GM23338 (cell line): ENCODE measurements around the gene CNGB1. TPM values are rescaled to one million over a fixed set of nuclear protein-coding genes. Genes with fewer than 3 reads are reported as not detected.
A peak's percentile ranks its signal among the peaks of the same experiment; 100 is the strongest.

Experiments used
- ATAC-seq: fragments of 200-7000 bp; cut with Tn5 transposase; 3 replicates; pipeline ENCODE4 v1.9.1; 2020
- DNase-seq: peaks from one replicate; pipeline ENCODE4 v3.0.0-alpha.2; 2015; ENCODE audit warnings: low spot score
- H2AFZ ChIP-seq: fragments of 200-600 bp; sonication (generic); 2 replicates; pipeline ENCODE4 v1.8.0; 2016; ENCODE audit warnings: antibody characterized with exemption, mild to moderate bottlenecking, moderate library complexity
- H3F3A ChIP-seq: fragments of 200-600 bp; sonication (generic); replicated peaks from 2 replicates; pipeline ENCODE4 v1.8.0; 2017; ENCODE audit warnings: antibody characterized with exemption, mixed run types, low read depth
- H3K27ac ChIP-seq: fragments of 200-600 bp; sonication (generic); 2 replicates; pipeline ENCODE4 v1.6.1; 2016; ENCODE audit warnings: low read depth
- H3K27me3 ChIP-seq: fragments of 200-600 bp; sonication (generic); 2 replicates; pipeline ENCODE4 v1.8.0; 2016; ENCODE audit warnings: mild to moderate bottlenecking, mixed run types, moderate library complexity; ENCODE audit not compliant: insufficient read depth
- H3K36me3 ChIP-seq: fragments of 200-600 bp; sonication (generic); 2 replicates; pipeline ENCODE4 v1.8.0; 2016; ENCODE audit warnings: mild to moderate bottlenecking; ENCODE audit not compliant: insufficient read depth
- H3K4me1 ChIP-seq: fragments of 200-600 bp; sonication (generic); 2 replicates; pipeline ENCODE4 v1.8.0; 2016; ENCODE audit warnings: mild to moderate bottlenecking, moderate library complexity; ENCODE audit not compliant: insufficient read depth
- H3K4me2 ChIP-seq: fragments of 200-600 bp; sonication (generic); 2 replicates; pipeline ENCODE4 v1.7.1; 2017; ENCODE audit warnings: mixed run types
- H3K4me3 ChIP-seq: fragments of 200-600 bp; sonication (generic); 2 replicates; pipeline ENCODE4 v1.6.1; 2016; ENCODE audit warnings: mixed run types
- H3K79me2 ChIP-seq: fragments of 200-600 bp; sonication (generic); replicated peaks from 2 replicates; pipeline ENCODE4 v1.8.0; 2017; ENCODE audit warnings: mild to moderate bottlenecking; ENCODE audit not compliant: insufficient read depth
- H3K9me2 ChIP-seq: fragments of 200-600 bp; sonication (generic); 2 replicates; pipeline ENCODE4 v1.8.0; 2017; ENCODE audit not compliant: insufficient read depth
- H4K20me1 ChIP-seq: fragments of 200-600 bp; sonication (generic); replicated peaks from 2 replicates; pipeline ENCODE4 v1.8.0; 2017; ENCODE audit warnings: mild to moderate bottlenecking; ENCODE audit not compliant: insufficient read depth
- H3K27ac Mint-ChIP-seq: 2 replicates; pipeline ENCODE4 v1.8.0; 2020; ENCODE audit warnings: inconsistent platforms, mild to moderate bottlenecking, moderate library complexity, mixed read lengths
- H3K27me3 Mint-ChIP-seq: 3 replicates; pipeline ENCODE4 v1.8.0; 2022; ENCODE audit warnings: low read depth, mild to moderate bottlenecking, moderate library complexity, mixed read lengths, inconsistent platforms; ENCODE audit not compliant: insufficient read depth, poor library complexity
- H3K36me3 Mint-ChIP-seq: 3 replicates; pipeline ENCODE4 v1.8.0; 2021; ENCODE audit warnings: low read depth, mild to moderate bottlenecking, inconsistent platforms, moderate library complexity, mixed read lengths
- H3K4me1 Mint-ChIP-seq: 3 replicates; pipeline ENCODE4 v1.8.0; 2020; ENCODE audit warnings: mild to moderate bottlenecking, inconsistent platforms, mixed read lengths
- H3K4me3 Mint-ChIP-seq: 3 replicates; pipeline ENCODE4 v1.8.0; 2021; ENCODE audit warnings: moderate library complexity, mild to moderate bottlenecking, inconsistent platforms, mixed read lengths
- H3K9me3 Mint-ChIP-seq: 3 replicates; pipeline ENCODE4 v1.8.0; 2020; ENCODE audit warnings: moderate library complexity, mild to moderate bottlenecking, inconsistent platforms, mixed read lengths
- CREB1 ChIP-seq: fragments of 250-450 bp; sonication (Bioruptor Pico); IDR thresholded peaks from 2 replicates; pipeline ENCODE4 v1.5.0; 2020; ENCODE audit warnings: low read depth, mild to moderate bottlenecking, moderate library complexity
- CTCF ChIP-seq, 2 experiments: fragments of 200-600 bp in 1 of 2; sonication (generic) in 1 of 2; conservative IDR thresholded peaks; 2 replicates each; pipeline versions ENCODE4 v1.5.1 to v1.6.1; 2016 to 2017; ENCODE audit warnings: antibody characterized with exemption in 2 of 2, low read depth in 2 of 2, mild to moderate bottlenecking in 2 of 2, moderate library complexity in 1 of 2
- ETS1 ChIP-seq: IDR thresholded peaks from 2 replicates; pipeline ENCODE4 v1.6.1; 2016; ENCODE audit warnings: antibody characterized with exemption
- EZH2 ChIP-seq: fragments of 200-600 bp; sonication (generic); IDR thresholded peaks from one replicate; pipeline ENCODE4 v1.8.0; 2017; ENCODE audit warnings: antibody characterized with exemption, mild to moderate bottlenecking, low read depth; ENCODE audit not compliant: unreplicated experiment
- EZH2phosphoT487 ChIP-seq: fragments of 200-600 bp; sonication (generic); IDR thresholded peaks from one replicate; pipeline ENCODE4 v1.8.1; 2018; ENCODE audit warnings: antibody characterized with exemption; ENCODE audit not compliant: unreplicated experiment
- JUNB ChIP-seq: IDR thresholded peaks from one replicate; pipeline ENCODE4 v1.6.1; 2016; ENCODE audit warnings: antibody characterized with exemption; ENCODE audit not compliant: unreplicated experiment
- REST ChIP-seq: IDR thresholded peaks from one replicate; pipeline ENCODE4 v1.6.1; 2018; ENCODE audit warnings: antibody characterized with exemption; ENCODE audit not compliant: unreplicated experiment
- ZNF114 ChIP-seq: fragments of 250-450 bp; sonication (Bioruptor Pico); IDR thresholded peaks from 2 replicates; pipeline ENCODE4 v1.5.0; 2020; ENCODE audit warnings: mild to moderate bottlenecking, moderate library complexity
- ZNF331 ChIP-seq: fragments of 250-450 bp; sonication (Bioruptor Pico); IDR thresholded peaks from 2 replicates; pipeline ENCODE4 v1.5.0; 2020; ENCODE audit warnings: low read depth, mild to moderate bottlenecking, moderate library complexity
- ZNF462 ChIP-seq: fragments of 250-450 bp; sonication (Bioruptor Pico); IDR thresholded peaks from 2 replicates; pipeline ENCODE4 v1.5.0; 2020; ENCODE audit warnings: mild to moderate bottlenecking, moderate library complexity
- polyA plus RNA-seq: library from polyadenylated mRNA; unstranded; fragments of >200 nt; fragmentation: Nextera tagmentation; extraction: Ambion mirVana; gene quantifications from 2 replicates; pipeline ENCODE4 v1.2.1, GENCODE V29; 2016
- total RNA-seq: library from RNA; depleted of rRNA; stranded (reverse); fragments of >200 nt; shearing (Covaris generic); gene quantifications from 2 replicates; pipeline ENCODE4 v1.2.3, GENCODE V29; 2014

The CNGB1 gene
- total and polyA plus RNA-seq, 2 experiments from 2014 or later, result not detected

GRCh38 chr16:57883953-57884654 lies 86.8 kb downstream of the CNGB1 start:
- peaks cover 7% of the 10 kb centered on the region for H3K27me3 Mint-ChIP-seq
- peaks cover 22% of the 10 kb centered on the region for H3K27me3 ChIP-seq

More at GRCh38 chr16:57883953-57884654, 86.8 kb downstream of the CNGB1 start:
- H3K4me2 ChIP-seq, result peak overlapping the region; percentile 69
- H3K4me3 ChIP-seq, result peak overlapping the region; percentile 52
- Mint-ChIP-seq H3K36me3 (no peaks in the 10 kb centered on the region), H3K27ac (no peak overlapping the region), H3K4me3 (peak overlapping the region; percentile 52; the same call in 2 of the 3 replicates), H3K4me1 (peaks cover 20% of the 10 kb centered on the region), H3K9me3 (no peaks in the 10 kb centered on the region)
- no peaks in the 10 kb centered on the region for H3F3A ChIP-seq
- TF ChIP-seq ZNF331 (no peak), ZNF114 (CRISPR knock-in tag) (no peak), EZH2phosphoT487 (no peak), ZNF462 (CRISPR knock-in tag) (no peak), CTCF (conservative IDR thresholded peaks at IDR 0.05; ENCODE audit: low read depth in 2 of 2) (no peak), REST (no peak), EZH2 (no peak), JUNB (no peak), CREB1 (CRISPR knock-in tag) (no peak), ETS1 (no peak)
- no peak overlapping the region for H3K27ac ChIP-seq
- peaks cover 21% of the 10 kb centered on the region for H3K4me1 ChIP-seq
- H2AFZ ChIP-seq, result peak overlapping the region; percentile 87
- no peaks in the 10 kb centered on the region; the same call in 1 of the 2 replicates for H4K20me1 ChIP-seq
- DNase-seq (peak; percentile 69), ATAC-seq (peak; percentile 90)
- no peaks in the 10 kb centered on the region for H3K79me2 ChIP-seq
- H3K36me3 ChIP-seq, result no peaks in the 10 kb centered on the region
- no peaks in the 10 kb centered on the region for H3K9me2 ChIP-seq
